Ovary (tissue), 3 donors: Measurements from ENCODE around the gene PHF14.

Experiments
- CTCF ChIP-seq, 3 donors: fragments of 450-650 bp in 2 of 3; fragments of 200-600 bp in 1 of 3; IDR thresholded peaks; one replicate each; pipeline versions ENCODE4 v1.5.1 to v1.8.0; 2016 to 2022; ENCODE audit warnings: antibody characterized with exemption in 3 of 3, mild to moderate bottlenecking in 1 of 3
- EP300 ChIP-seq: sonication (generic); formaldehyde crosslinking; IDR thresholded peaks from one replicate; pipeline ENCODE4 v1.6.1; 2017; ENCODE audit warnings: antibody characterized with exemption
- POLR2A ChIP-seq: fragments of 450-650 bp; IDR thresholded peaks from one replicate; pipeline ENCODE4 v1.6.1; 2017; ENCODE audit warnings: antibody characterized with exemption, mild to moderate bottlenecking, moderate library complexity
- donor health status: DM: no; HTN: no; CAD: no.

- TF ChIP-seq CTCF (IDR thresholded peaks at IDR 0.05) (no peak), POLR2A (no peak), EP300 (no peak)
Observed at GRCh38 chr7:11141541-11141940, 167.9 kb downstream of the PHF14 start.
